ENCODE results near the gene NAT14. TPM values are rescaled to one million over a fixed set of nuclear protein-coding genes. Genes with fewer than 3 reads are reported as not detected.

NAT14 gene
- polyA plus RNA-seq, 2 of the 4 experiments (the other 2 are of a cell fraction) = 16.8 to 50.3 TPM

DNA sequence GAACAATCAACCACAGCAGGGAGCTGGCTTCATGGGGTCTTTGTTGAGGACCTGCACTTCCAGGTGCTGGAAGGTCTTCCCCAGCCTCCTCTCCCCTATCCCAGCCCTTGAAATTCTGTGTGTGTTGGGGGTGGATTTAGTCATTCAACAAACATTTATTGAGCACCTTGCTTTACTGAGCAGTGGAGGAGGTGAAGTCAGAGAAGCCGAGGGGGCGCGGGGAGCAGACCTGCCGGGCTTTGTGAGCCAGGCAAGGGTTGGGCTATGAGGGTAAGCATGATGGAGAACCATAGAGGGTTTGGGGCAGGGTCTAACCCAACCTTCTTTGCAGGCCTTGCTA, 17.0 kb upstream of the NAT14 start:
- FAIRE-seq = no peak
- ATAC-seq = peak; percentile 36 to 37; a peak in 4 of 6 replicates
- ChIA-PET CTCF (interaction anchor here (0.5 to 6.9 kb wide), 70 partner anchors 9 to 383 kb away, joined by 3 to 194 read pairs (median 5); partner anchors contain the start of genes DNAAF3, FIZ1, NAT14 and SSC5D), POLR2A (interaction anchor here (0.6 to 2.7 kb wide), 3 partner anchors 9 to 36 kb away, joined by 3 to 17 read pairs (median 4); partner anchors contain the start of gene ZNF628)
- H3K9me3 ChIP-seq = no peaks in the 10 kb centered on the region
- TF ChIP-seq JUNB (IDR thresholded peaks at IDR 0.05) = no peak
- TF ChIP-seq, protein P1, sequence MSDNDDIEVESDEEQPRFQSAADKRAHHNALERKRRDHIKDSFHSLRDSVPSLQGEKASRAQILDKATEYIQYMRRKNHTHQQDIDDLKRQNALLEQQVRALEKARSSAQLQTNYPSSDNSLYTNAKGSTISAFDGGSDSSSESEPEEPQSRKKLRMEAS (IDR thresholded peaks at IDR 0.05) = no peak
- TF ChIP-seq, protein P2, sequence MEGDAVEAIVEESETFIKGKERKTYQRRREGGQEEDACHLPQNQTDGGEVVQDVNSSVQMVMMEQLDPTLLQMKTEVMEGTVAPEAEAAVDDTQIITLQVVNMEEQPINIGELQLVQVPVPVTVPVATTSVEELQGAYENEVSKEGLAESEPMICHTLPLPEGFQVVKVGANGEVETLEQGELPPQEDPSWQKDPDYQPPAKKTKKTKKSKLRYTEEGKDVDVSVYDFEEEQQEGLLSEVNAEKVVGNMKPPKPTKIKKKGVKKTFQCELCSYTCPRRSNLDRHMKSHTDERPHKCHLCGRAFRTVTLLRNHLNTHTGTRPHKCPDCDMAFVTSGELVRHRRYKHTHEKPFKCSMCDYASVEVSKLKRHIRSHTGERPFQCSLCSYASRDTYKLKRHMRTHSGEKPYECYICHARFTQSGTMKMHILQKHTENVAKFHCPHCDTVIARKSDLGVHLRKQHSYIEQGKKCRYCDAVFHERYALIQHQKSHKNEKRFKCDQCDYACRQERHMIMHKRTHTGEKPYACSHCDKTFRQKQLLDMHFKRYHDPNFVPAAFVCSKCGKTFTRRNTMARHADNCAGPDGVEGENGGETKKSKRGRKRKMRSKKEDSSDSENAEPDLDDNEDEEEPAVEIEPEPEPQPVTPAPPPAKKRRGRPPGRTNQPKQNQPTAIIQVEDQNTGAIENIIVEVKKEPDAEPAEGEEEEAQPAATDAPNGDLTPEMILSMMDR (IDR thresholded peaks at IDR 0.05) = peak; percentile 50
- H3K4me3 ChIP-seq = no peak overlapping the region
- H3K4me2 ChIP-seq = peak overlapping the region; percentile 54
- DNase-seq (ENCODE audit: low read depth in 1 of 2, low spot score in 1 of 2) = no peak
- WGBS (ENCODE audit: missing lambda C conversion rate) = 2% methylated on average over 4 of the region's 4 CpGs
- H3K4me1 ChIP-seq = peaks cover 5% of the 10 kb centered on the region; the same call in 2 of the 3 replicates
- H3K27ac ChIP-seq = peak overlapping the region; percentile 6 to 35; a peak in 3 of 6 replicates

DNA sequence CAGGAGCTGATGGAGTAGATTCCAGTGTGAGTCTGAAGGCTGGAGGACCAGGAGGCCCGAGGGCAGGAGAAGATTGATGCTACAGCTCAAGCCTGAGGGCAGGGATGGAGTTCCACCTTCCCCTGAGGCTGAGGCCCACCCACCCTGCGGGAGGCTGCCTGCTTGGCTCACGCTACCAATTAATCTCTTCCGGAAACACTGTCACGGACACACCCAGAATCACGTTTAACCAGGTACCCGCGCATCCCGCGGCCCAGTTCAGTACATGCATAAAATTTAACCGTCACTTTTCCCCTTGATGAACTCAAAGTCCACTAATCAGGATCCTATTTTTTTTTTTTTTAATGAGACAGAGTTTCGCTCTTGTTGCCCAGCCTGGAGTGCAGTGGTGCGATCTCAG, 13.7 kb upstream of the NAT14 start:
- POLR2A ChIA-PET = interaction anchor here (1.2 kb wide), 1 partner anchor 10 kb away, joined by 4 read pairs; the partner anchor contains the start of gene ISOC2
- FAIRE-seq = no peak
- TF ChIP-seq CBX8 (IDR thresholded peaks at IDR 0.05) = no peak
- no peak for TF ChIP-seq KDM1A (IDR thresholded peaks at IDR 0.05; ENCODE audit: low read depth)
- no peak for TF ChIP-seq RNF2 (IDR thresholded peaks at IDR 0.05; ENCODE audit: borderline replicate concordance, low read depth)
- TF ChIP-seq, protein P3, sequence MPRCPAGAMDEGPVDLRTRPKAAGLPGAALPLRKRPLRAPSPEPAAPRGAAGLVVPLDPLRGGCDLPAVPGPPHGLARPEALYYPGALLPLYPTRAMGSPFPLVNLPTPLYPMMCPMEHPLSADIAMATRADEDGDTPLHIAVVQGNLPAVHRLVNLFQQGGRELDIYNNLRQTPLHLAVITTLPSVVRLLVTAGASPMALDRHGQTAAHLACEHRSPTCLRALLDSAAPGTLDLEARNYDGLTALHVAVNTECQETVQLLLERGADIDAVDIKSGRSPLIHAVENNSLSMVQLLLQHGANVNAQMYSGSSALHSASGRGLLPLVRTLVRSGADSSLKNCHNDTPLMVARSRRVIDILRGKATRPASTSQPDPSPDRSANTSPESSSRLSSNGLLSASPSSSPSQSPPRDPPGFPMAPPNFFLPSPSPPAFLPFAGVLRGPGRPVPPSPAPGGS (IDR thresholded peaks at IDR 0.05) = no peak
- no peak for TF ChIP-seq TP53 (CRISPR knock-in tag; IDR thresholded peaks at IDR 0.05)
- no peak for TF ChIP-seq NR3C1 (IDR thresholded peaks at IDR 0.05)
- no peak for TF ChIP-seq HOXB5 (CRISPR knock-in tag; IDR thresholded peaks at IDR 0.05)
- TF ChIP-seq HOXB13 (CRISPR knock-in tag; IDR thresholded peaks at IDR 0.05; ENCODE audit: low read depth) = no peak
- TF ChIP-seq JUN (IDR thresholded peaks at IDR 0.05) = no peak
- no peak for TF ChIP-seq POLR2AphosphoS2 (conservative IDR thresholded peaks at IDR 0.05; ENCODE audit: low read length)
- TF ChIP-seq SREBF2 (IDR thresholded peaks at IDR 0.05) = no peak
- CTCF ChIA-PET = interaction anchor here (1.0 to 6.7 kb wide), 6 partner anchors 20 to 161 kb away, joined by 3 to 194 read pairs (median 11); partner anchors contain the start of genes NAT14 and SSC5D
- no peak for ATAC-seq
- 91% methylated on average over 13 of the region's 13 CpGs for WGBS (ENCODE audit: missing lambda C conversion rate)
- Histone ChIP-seq H3K27ac (no peak overlapping the region), H3K4me3 (no peak overlapping the region), H3K4me2 (no peak overlapping the region), H3K4me1 (peaks cover 9% of the 10 kb centered on the region; the same call in 2 of the 3 replicates), H3K9me3 (no peaks in the 10 kb centered on the region)
- no peak for DNase-seq (ENCODE audit: low read depth in 1 of 2, low spot score in 1 of 2)

DNA sequence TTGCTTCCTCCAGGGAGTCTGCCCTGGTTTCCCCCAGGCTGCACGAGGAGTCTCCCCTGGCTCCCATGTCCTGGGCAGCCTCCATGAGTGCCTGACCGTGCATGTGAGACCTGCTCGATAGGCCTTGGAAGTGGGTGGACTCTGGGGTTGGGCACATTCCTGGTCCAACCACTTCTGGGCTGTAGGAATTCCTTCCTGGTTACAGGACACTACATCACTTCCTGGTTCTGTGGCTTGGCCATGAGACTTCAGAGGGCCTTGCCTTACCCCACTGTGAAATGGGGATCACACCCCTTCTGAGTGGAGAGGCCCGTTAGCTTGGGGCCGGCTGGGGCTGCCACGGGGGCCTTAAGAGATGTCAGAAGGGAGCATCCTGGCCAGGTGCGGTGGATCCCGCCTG, 12.5 kb upstream of the NAT14 start:
- ChIA-PET POLR2A (no interaction called here), CTCF (interaction anchor here (0.6 to 8.2 kb wide), 4 partner anchors 14 to 99 kb away, joined by 3 to 89 read pairs (median 16); partner anchors contain the start of genes NAT14 and SSC5D)
- FAIRE-seq (no peak), DNase-seq (ENCODE audit: low read depth in 1 of 2, low spot score in 1 of 2) (peak in 1 of 2 experiments; percentile 80), ATAC-seq (0 out of 6 replicates have a peak, but pooled peaks of 1 of the 2 experiments have one; percentile 5)
- H3K9me3 ChIP-seq = no peaks in the 10 kb centered on the region
- no peak overlapping the region for H3K4me2 ChIP-seq
- H3K4me1 ChIP-seq = peaks cover 9% of the 10 kb centered on the region; the same call in 2 of the 3 replicates
- H3K4me3 ChIP-seq = no peak overlapping the region
- H3K27ac ChIP-seq = peak overlapping the region in 1 of 2 experiments; percentile 10; a peak in 1 of 6 replicates
- TF ChIP-seq CHD2 (IDR thresholded peaks at IDR 0.05; ENCODE audit: low read length, partially characterized antibody) = no peak
- TF ChIP-seq ZFP36 (IDR thresholded peaks at IDR 0.05; ENCODE audit: borderline replicate concordance, partially characterized antibody) = peak; percentile 43
- WGBS (ENCODE audit: missing lambda C conversion rate) = 82% methylated on average over 8 of the region's 8 CpGs
